Neural cell (in vitro differentiated cells): ENCODE measurements around the gene RPS6KA2.

Experiments used
- CTCF ChIP-seq: fragments of 450-650 bp; IDR thresholded peaks from 2 replicates; pipeline ENCODE4 v1.5.1; 2014; ENCODE audit warnings: antibody characterized with exemption, mild to moderate bottlenecking, moderate library complexity; ENCODE audit not compliant: poor library complexity, severe bottlenecking
- EP300 ChIP-seq: fragments of 450-650 bp; conservative IDR thresholded peaks from 2 replicates; pipeline ENCODE4 v1.6.1; 2014; ENCODE audit warnings: antibody characterized with exemption, mild to moderate bottlenecking, moderate library complexity; ENCODE audit not compliant: poor library complexity, severe bottlenecking
- EZH2 ChIP-seq: fragments of 200-600, 300-800 bp; shearing (Covaris generic), sonication (generic); IDR thresholded peaks from 2 replicates; pipeline ENCODE4 v1.6.1; 2014; ENCODE audit warnings: antibody characterized with exemption, low read length, borderline replicate concordance, mild to moderate bottlenecking; ENCODE audit not compliant: insufficient read depth, poor library complexity, severe bottlenecking
- POLR2AphosphoS5 ChIP-seq: IDR thresholded peaks from 2 replicates; pipeline ENCODE4 v1.6.1; 2012
- RAD21 ChIP-seq: fragments of 450-650 bp; conservative IDR thresholded peaks from 2 replicates; pipeline ENCODE4 v1.6.1; 2014; ENCODE audit warnings: antibody characterized with exemption, mild to moderate bottlenecking, moderate library complexity
- REST ChIP-seq: IDR thresholded peaks from 2 replicates; pipeline ENCODE4 v1.6.1; 2012; ENCODE audit warnings: borderline replicate concordance

GRCh38 chr6:166512567-166512966, 114.5 kb downstream of the RPS6KA2 start:
- no peak for TF ChIP-seq CTCF
- no peak for TF ChIP-seq RAD21
- no peak for TF ChIP-seq EZH2
- TF ChIP-seq REST, result no peak
- no peak for TF ChIP-seq EP300
- no peak for TF ChIP-seq POLR2AphosphoS5
